Measurements from ENCODE around the gene JUN. TPM values are rescaled to one million over a fixed set of nuclear protein-coding genes. Genes with fewer than 3 reads are reported as not detected.

JUN gene
- total and polyA plus RNA-seq, 2 of the 13 experiments (the other 11 are each of a cell fraction or from before 2014, with no cell fraction given): 18.2 to 22.3 TPM

GRCh38 chr1:58783090-58783992 is 506 bp downstream of the JUN start (continued):
- TF ChIP-seq USF2 (IDR thresholded peaks at IDR 0.05; ENCODE audit: low read depth, low read length): no peak; the same call in 1 of the 2 replicates
- 0 out of 2 replicates have a peak, but pooled peaks have one; percentile 32 for TF ChIP-seq USF2 (CRISPR knock-in tag; IDR thresholded peaks at IDR 0.05; ENCODE audit: borderline replicate concordance)
- TF ChIP-seq KLF6 (CRISPR knock-in tag; IDR thresholded peaks at IDR 0.05): peak; percentile 18; the same call in 1 of the 2 replicates
- TF ChIP-seq ARNTL (CRISPR knock-in tag; IDR thresholded peaks at IDR 0.05): peak; percentile 50; the same call in 1 of the 2 replicates
- peak; percentile 84 for TF ChIP-seq TBL1XR1 (IDR thresholded peaks at IDR 0.05; ENCODE audit: borderline replicate concordance, low read length, partially characterized antibody)
- TF ChIP-seq RBFOX2 (IDR thresholded peaks at IDR 0.05; ENCODE audit: low read depth, low read length): peak; percentile 85
- peak; percentile 11; the same call in 1 of the 2 replicates for TF ChIP-seq CTCF (CRISPR knock-in tag; IDR thresholded peaks at IDR 0.05)
- TF ChIP-seq DZIP1 (CRISPR knock-in tag; IDR thresholded peaks at IDR 0.05): peak; percentile 78; the same call in 1 of the 2 replicates
- no peak; the same call in 1 of the 2 replicates for TF ChIP-seq ZNF350 (CRISPR knock-in tag; IDR thresholded peaks at IDR 0.05; ENCODE audit: borderline replicate concordance, low read depth)
- peak; percentile 10; the same call in 1 of the 2 replicates for TF ChIP-seq BCL6 (CRISPR knock-in tag; IDR thresholded peaks at IDR 0.05)
- TF ChIP-seq XRCC5 (optimal IDR thresholded peaks at IDR 0.05; ENCODE audit: low read length): peak; percentile 2
- 0 out of 2 replicates have a peak, but pooled peaks have one; percentile 46 for TF ChIP-seq EED (CRISPR knock-in tag; IDR thresholded peaks at IDR 0.05)
- no peak for TF ChIP-seq FOXA1 (IDR thresholded peaks at IDR 0.05)
- peak; percentile 6; the same call in 1 of the 2 replicates for TF ChIP-seq FOXA1 (CRISPR knock-in tag; IDR thresholded peaks at IDR 0.05)
- TF ChIP-seq ESRRA (CRISPR knock-in tag; IDR thresholded peaks at IDR 0.05; ENCODE audit: low read depth): peak; percentile 12; the same call in 1 of the 2 replicates
- peak; percentile 83 for TF ChIP-seq UBTF (CRISPR knock-in tag; IDR thresholded peaks at IDR 0.05)

Measured in HepG2 (cell line).